Measurements from ENCODE around the gene WDR91.

The WDR91 gene

GRCh38 chr7:135152442-135152841 is 58.9 kb downstream of the WDR91 start:
- no peaks in the 10 kb centered on the region for H3K36me3 ChIP-seq (ENCODE audit: insufficient read depth, low read length)
- no peak overlapping the region for H3K4me3 ChIP-seq (ENCODE audit: low read depth in 1 of 2, low read length in 2 of 2)
- H3K9ac ChIP-seq (ENCODE audit: low read length) = no peak overlapping the region
- no peak overlapping the region for H3K27ac ChIP-seq (ENCODE audit: low read depth, low read length)
- H3K9me3 ChIP-seq (ENCODE audit: low read length) = no peaks in the 10 kb centered on the region
- H3K4me1 ChIP-seq (ENCODE audit: insufficient read depth, low read length) = peaks cover 8% of the 10 kb centered on the region
- H3K27me3 ChIP-seq (ENCODE audit: control insufficient read depth in 1 of 2, insufficient read depth in 2 of 2, low read length in 2 of 2) = no peaks in the 10 kb centered on the region

- Histone ChIP-seq H3K9ac (ENCODE audit: low read length) (no peak overlapping the region), H3K9me3 (ENCODE audit: low read length) (no peaks in the 10 kb centered on the region), H3K27ac (ENCODE audit: low read depth, low read length) (no peak overlapping the region), H3K27me3 (ENCODE audit: control insufficient read depth in 1 of 2, insufficient read depth in 2 of 2, low read length in 2 of 2) (no peaks in the 10 kb centered on the region), H3K4me1 (ENCODE audit: insufficient read depth, low read length) (peaks cover 13% of the 10 kb centered on the region), H3K4me3 (ENCODE audit: low read depth in 1 of 2, low read length in 2 of 2) (no peak overlapping the region), H3K36me3 (ENCODE audit: insufficient read depth, low read length) (no peaks in the 10 kb centered on the region)
These were observed 59.8 kb downstream of the WDR91 start for GRCh38 chr7:135151533-135151932.

- H3K4me1 ChIP-seq (ENCODE audit: insufficient read depth, low read length) = peaks cover 13% of the 10 kb centered on the region
- H3K27me3 ChIP-seq (ENCODE audit: control insufficient read depth in 1 of 2, insufficient read depth in 2 of 2, low read length in 2 of 2) = no peaks in the 10 kb centered on the region
- H3K9me3 ChIP-seq (ENCODE audit: low read length) = no peaks in the 10 kb centered on the region
- no peaks in the 10 kb centered on the region for H3K36me3 ChIP-seq (ENCODE audit: insufficient read depth, low read length)
- H3K9ac ChIP-seq (ENCODE audit: low read length) = no peak overlapping the region
- H3K27ac ChIP-seq (ENCODE audit: low read depth, low read length) = no peak overlapping the region
- no peak overlapping the region for H3K4me3 ChIP-seq (ENCODE audit: low read depth in 1 of 2, low read length in 2 of 2)
These were observed 60.2 kb downstream of the WDR91 start for GRCh38 chr7:135151132-135151531.

GRCh38 chr7:135150072-135150782 is 61.1 kb downstream of the WDR91 start:
- no peak overlapping the region for H3K27ac ChIP-seq (ENCODE audit: low read depth, low read length)
- H3K36me3 ChIP-seq (ENCODE audit: insufficient read depth, low read length) = no peaks in the 10 kb centered on the region
- no peaks in the 10 kb centered on the region for H3K27me3 ChIP-seq (ENCODE audit: control insufficient read depth in 1 of 2, insufficient read depth in 2 of 2, low read length in 2 of 2)
- H3K9ac ChIP-seq (ENCODE audit: low read length) = no peak overlapping the region
- no peak overlapping the region for H3K4me3 ChIP-seq (ENCODE audit: low read depth in 1 of 2, low read length in 2 of 2)
- no peaks in the 10 kb centered on the region for H3K9me3 ChIP-seq (ENCODE audit: low read length)
- H3K4me1 ChIP-seq (ENCODE audit: insufficient read depth, low read length) = peaks cover 13% of the 10 kb centered on the region

- H3K4me3 ChIP-seq (ENCODE audit: low read depth in 1 of 2, low read length in 2 of 2) = peak within 1 kb of the TSS; percentile 84 to 86
- peaks cover 13% of the 10 kb centered on the region for H3K4me1 ChIP-seq (ENCODE audit: insufficient read depth, low read length)
- H3K27me3 ChIP-seq (ENCODE audit: control insufficient read depth in 1 of 2, insufficient read depth in 2 of 2, low read length in 2 of 2) = no peaks in the 10 kb centered on the region
- H3K36me3 ChIP-seq (ENCODE audit: insufficient read depth, low read length) = no peaks in the 10 kb centered on the region
- no peaks in the 10 kb centered on the region for H3K9me3 ChIP-seq (ENCODE audit: low read length)
- peak within 1 kb of the TSS; percentile 90 for H3K27ac ChIP-seq (ENCODE audit: low read depth, low read length)
- peak within 1 kb of the TSS; percentile 81 for H3K9ac ChIP-seq (ENCODE audit: low read length)
These were observed 63.2 kb downstream of the WDR91 start, which contains the start of gene TMEM140 for GRCh38 chr7:135147899-135148721. TMEM140 (plus strand) TSS chr7:135148072; CDS start chr7:135164442, 16,370 bp downstream.

- Histone ChIP-seq H3K4me1 (ENCODE audit: insufficient read depth, low read length) (peaks cover 13% of the 10 kb centered on the region), H3K36me3 (ENCODE audit: insufficient read depth, low read length) (no peaks in the 10 kb centered on the region), H3K27me3 (ENCODE audit: control insufficient read depth in 1 of 2, insufficient read depth in 2 of 2, low read length in 2 of 2) (no peaks in the 10 kb centered on the region), H3K9me3 (ENCODE audit: low read length) (no peaks in the 10 kb centered on the region), H3K4me3 (ENCODE audit: low read depth in 1 of 2, low read length in 2 of 2) (peak overlapping the region; percentile 84 to 86), H3K9ac (ENCODE audit: low read length) (peak overlapping the region; percentile 81), H3K27ac (ENCODE audit: low read depth, low read length) (peak overlapping the region; percentile 90)
These were observed 63.9 kb downstream of the WDR91 start for GRCh38 chr7:135147341-135147898.

- H3K9ac ChIP-seq (ENCODE audit: low read length) = no peak overlapping the region
- no peaks in the 10 kb centered on the region for H3K36me3 ChIP-seq (ENCODE audit: insufficient read depth, low read length)
- H3K27ac ChIP-seq (ENCODE audit: low read depth, low read length) = no peak overlapping the region
- H3K9me3 ChIP-seq (ENCODE audit: low read length) = no peaks in the 10 kb centered on the region
- H3K4me3 ChIP-seq (ENCODE audit: low read depth in 1 of 2, low read length in 2 of 2) = no peak overlapping the region
- H3K4me1 ChIP-seq (ENCODE audit: insufficient read depth, low read length) = peaks cover 5% of the 10 kb centered on the region
- no peaks in the 10 kb centered on the region for H3K27me3 ChIP-seq (ENCODE audit: control insufficient read depth in 1 of 2, insufficient read depth in 2 of 2, low read length in 2 of 2)
These were observed 67.2 kb downstream of the WDR91 start for GRCh38 chr7:135143885-135144668.

All from muscle layer of colon (tissue), 2 donors.